SKM-1 (cell line): ENCODE measurements around the gene CCL21.

Source experiments
- DNase-seq: peaks from one replicate; lab custom pipeline; 2025; ENCODE audit not compliant: unreplicated experiment; lab: John Stamatoyannopoulos, UW

The CCL21 gene

GRCh38 chr9:34709196-34709978 is 549 bp downstream of the CCL21 start:
- DNase-seq = no peak

- no peak for DNase-seq
Measured at GRCh38 chr9:34707130-34707529, 2.8 kb downstream of the CCL21 start.

GRCh38 chr9:34701769-34702736 is 7.9 kb downstream of the CCL21 start:
- DNase-seq = peak; percentile 26

- DNase-seq = peak; percentile 33
Measured at GRCh38 chr9:34701023-34701768, 8.7 kb downstream of the CCL21 start.

- no peak for DNase-seq
Measured at GRCh38 chr9:34694811-34695210, 15.1 kb downstream of the CCL21 start.

- no peak for DNase-seq
Measured at GRCh38 chr9:34693560-34693959, 16.4 kb downstream of the CCL21 start.

GRCh38 chr9:34691936-34692315 is 18.0 kb downstream of the CCL21 start:
- no peak for DNase-seq

- no peak for DNase-seq
Measured at GRCh38 chr9:34690983-34691935, 18.7 kb downstream of the CCL21 start, which contains the start of gene CCL19. TSS of gene CCL19 (minus strand) at chr9:34691276. CDS start at chr9:34691139, 137 bp downstream.

GRCh38 chr9:34689512-34689911 is 20.4 kb downstream of the CCL21 start:
- DNase-seq = no peak

GRCh38 chr9:34689116-34689470 is 20.8 kb downstream of the CCL21 start:
- no peak for DNase-seq

GRCh38 chr9:34688329-34689115 is 21.4 kb downstream of the CCL21 start:
- no peak for DNase-seq

GRCh38 chr9:34687276-34688030 is 22.5 kb downstream of the CCL21 start:
- DNase-seq = no peak

GRCh38 chr9:34686732-34687131 is 23.2 kb downstream of the CCL21 start:
- DNase-seq = no peak

GRCh38 chr9:34686231-34686630 is 23.7 kb downstream of the CCL21 start:
- no peak for DNase-seq

GRCh38 chr9:34685591-34685990 is 24.3 kb downstream of the CCL21 start:
- DNase-seq = no peak

GRCh38 chr9:34684816-34685215 is 25.1 kb downstream of the CCL21 start:
- no peak for DNase-seq

- DNase-seq = no peak
Measured at GRCh38 chr9:34684145-34684544, 25.8 kb downstream of the CCL21 start.

GRCh38 chr9:34675869-34676268 is 34.1 kb downstream of the CCL21 start:
- no peak for DNase-seq
